Measurements from ENCODE around the gene DIS3L. TPM values are rescaled to one million over a fixed set of nuclear protein-coding genes. Genes with fewer than 3 reads are reported as not detected.
"Not testable (repeated sequence)": the region's sequence is repeated elsewhere in the genome, so short reads cannot be mapped to it uniquely, and the experiment has no call there.

DIS3L gene
- total RNA-seq, 1 donor from 2014 or later: 24.7 TPM

DNA sequence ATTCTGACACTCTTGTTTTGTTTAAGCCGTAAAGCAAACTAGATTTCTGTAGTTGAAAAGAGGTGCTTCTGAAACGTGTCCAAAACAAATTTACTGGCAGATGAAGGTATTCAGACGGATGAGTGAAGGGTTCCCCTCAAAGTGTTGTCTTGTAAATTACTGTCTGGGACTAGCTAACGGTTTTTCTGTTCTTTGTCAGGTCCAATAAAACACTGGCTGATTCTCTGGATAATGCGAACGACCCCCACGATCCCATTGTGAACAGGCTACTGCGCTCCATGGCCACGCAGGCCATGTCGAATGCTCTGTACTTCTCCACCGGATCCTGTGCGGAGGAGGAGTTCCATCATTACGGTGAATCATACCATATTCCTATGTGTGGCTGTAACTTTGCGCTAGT lies 35.4 kb downstream of the DIS3L start:
- no peak for DNase-seq (ENCODE audit: extremely low spot score, unreplicated experiment)
- H3K4me3 Mint-ChIP-seq (ENCODE audit: unreplicated experiment): no peak overlapping the region
- no peaks in the 10 kb centered on the region for H3K9me3 Mint-ChIP-seq (ENCODE audit: unreplicated experiment)
- peaks cover 41% of the 10 kb centered on the region for H3K36me3 Mint-ChIP-seq (ENCODE audit: unreplicated experiment)
- no peaks in the 10 kb centered on the region for H3K27me3 Mint-ChIP-seq (ENCODE audit: unreplicated experiment)
- H3K4me1 Mint-ChIP-seq (ENCODE audit: unreplicated experiment): no peaks in the 10 kb centered on the region
- TF ChIP-seq, protein P1, sequence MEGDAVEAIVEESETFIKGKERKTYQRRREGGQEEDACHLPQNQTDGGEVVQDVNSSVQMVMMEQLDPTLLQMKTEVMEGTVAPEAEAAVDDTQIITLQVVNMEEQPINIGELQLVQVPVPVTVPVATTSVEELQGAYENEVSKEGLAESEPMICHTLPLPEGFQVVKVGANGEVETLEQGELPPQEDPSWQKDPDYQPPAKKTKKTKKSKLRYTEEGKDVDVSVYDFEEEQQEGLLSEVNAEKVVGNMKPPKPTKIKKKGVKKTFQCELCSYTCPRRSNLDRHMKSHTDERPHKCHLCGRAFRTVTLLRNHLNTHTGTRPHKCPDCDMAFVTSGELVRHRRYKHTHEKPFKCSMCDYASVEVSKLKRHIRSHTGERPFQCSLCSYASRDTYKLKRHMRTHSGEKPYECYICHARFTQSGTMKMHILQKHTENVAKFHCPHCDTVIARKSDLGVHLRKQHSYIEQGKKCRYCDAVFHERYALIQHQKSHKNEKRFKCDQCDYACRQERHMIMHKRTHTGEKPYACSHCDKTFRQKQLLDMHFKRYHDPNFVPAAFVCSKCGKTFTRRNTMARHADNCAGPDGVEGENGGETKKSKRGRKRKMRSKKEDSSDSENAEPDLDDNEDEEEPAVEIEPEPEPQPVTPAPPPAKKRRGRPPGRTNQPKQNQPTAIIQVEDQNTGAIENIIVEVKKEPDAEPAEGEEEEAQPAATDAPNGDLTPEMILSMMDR (IDR thresholded peaks at IDR 0.05): no peak
- H3K27ac Mint-ChIP-seq (ENCODE audit: unreplicated experiment): no peak overlapping the region

DNA sequence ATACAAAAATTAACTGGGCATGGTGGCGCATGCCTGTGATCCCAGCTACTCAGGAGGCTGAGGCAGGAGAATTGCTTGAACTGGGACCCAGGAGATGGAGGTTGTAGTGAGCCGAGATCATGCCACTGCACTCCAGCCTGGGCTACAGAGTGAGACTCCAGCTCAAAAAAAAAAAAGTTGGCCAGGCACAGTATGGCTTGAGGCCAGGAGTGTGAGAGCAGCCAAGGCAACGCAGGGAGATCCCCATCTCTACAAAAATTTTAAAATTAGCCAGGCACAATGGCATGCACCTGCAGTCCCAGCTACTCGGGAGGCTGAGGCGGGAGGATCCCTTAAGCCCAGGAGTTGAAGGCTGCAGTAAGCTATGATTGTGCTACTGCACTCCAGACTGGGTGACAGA lies 55.2 kb downstream of the DIS3L start:
- H3K9me3 Mint-ChIP-seq (ENCODE audit: unreplicated experiment); H3K27ac Mint-ChIP-seq (ENCODE audit: unreplicated experiment); H3K4me3 Mint-ChIP-seq (ENCODE audit: unreplicated experiment); H3K4me1 Mint-ChIP-seq (ENCODE audit: unreplicated experiment); H3K27me3 Mint-ChIP-seq (ENCODE audit: unreplicated experiment); DNase-seq (ENCODE audit: extremely low spot score, unreplicated experiment): not testable (repeated sequence)
- H3K36me3 Mint-ChIP-seq (ENCODE audit: unreplicated experiment): peaks cover 12% of the 10 kb centered on the region

DNA sequence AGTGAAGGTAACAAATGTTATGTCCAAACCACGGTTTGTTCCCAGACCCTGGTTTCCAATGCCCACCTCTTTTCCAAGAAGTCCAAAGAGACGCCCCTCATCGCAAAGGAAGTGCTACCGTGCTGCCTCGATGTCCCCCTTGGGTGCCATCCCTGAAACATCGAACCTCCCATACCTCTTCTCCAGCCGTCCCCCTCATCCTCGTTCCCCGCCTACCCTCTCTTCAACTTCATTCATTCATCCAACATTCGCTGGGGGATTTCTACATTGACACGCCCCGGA lies 62.6 kb downstream of the DIS3L start:
- Mint-ChIP-seq H3K27ac (ENCODE audit: unreplicated experiment) (peak overlapping the region; percentile 93), H3K4me1 (ENCODE audit: unreplicated experiment) (peaks cover 12% of the 10 kb centered on the region), H3K9me3 (ENCODE audit: unreplicated experiment) (no peaks in the 10 kb centered on the region), H3K4me3 (ENCODE audit: unreplicated experiment) (peak overlapping the region; percentile 97), H3K27me3 (ENCODE audit: unreplicated experiment) (no peaks in the 10 kb centered on the region), H3K36me3 (ENCODE audit: unreplicated experiment) (no peaks in the 10 kb centered on the region)
- DNase-seq (ENCODE audit: extremely low spot score, unreplicated experiment): no peak
- TF ChIP-seq, protein P1 (IDR thresholded peaks at IDR 0.05): no peak

- Mint-ChIP-seq H3K27ac (ENCODE audit: unreplicated experiment) (peak within 1 kb of the TSS; percentile 93), H3K36me3 (ENCODE audit: unreplicated experiment) (no peaks in the 10 kb centered on the region), H3K4me1 (ENCODE audit: unreplicated experiment) (peaks cover 12% of the 10 kb centered on the region)
Observed at GRCh38 chr15:66356359-66357236, 63.2 kb downstream of the DIS3L start, which contains the start of gene TIPIN. Gene TIPIN, minus strand, starts transcription at chr15:66356685. Its CDS starts 3,738 bp downstream, at chr15:66352947.

DNA sequence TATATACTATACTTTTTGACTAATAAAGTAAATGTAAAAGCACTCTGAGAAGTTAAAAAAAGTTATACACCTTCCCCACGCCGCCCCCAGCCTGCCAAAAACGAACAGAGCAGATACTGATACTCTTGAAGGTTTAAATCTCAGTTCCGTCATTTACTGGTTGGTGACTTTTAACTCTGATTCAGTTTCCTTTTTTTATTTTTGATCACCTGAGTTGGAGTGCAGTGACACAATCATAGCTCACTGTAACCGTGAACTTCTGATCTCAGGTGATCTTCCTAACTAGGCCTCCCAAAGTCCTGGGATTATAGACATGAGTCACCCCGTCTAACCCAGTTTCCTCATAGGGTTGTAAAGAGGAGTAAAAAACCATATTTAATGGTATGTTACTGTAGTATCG lies 66.4 kb downstream of the DIS3L start:
- no peak for DNase-seq (ENCODE audit: extremely low spot score, unreplicated experiment)
- Mint-ChIP-seq H3K4me3 (ENCODE audit: unreplicated experiment) (no peak overlapping the region), H3K27ac (ENCODE audit: unreplicated experiment) (no peak overlapping the region), H3K9me3 (ENCODE audit: unreplicated experiment) (no peaks in the 10 kb centered on the region), H3K36me3 (ENCODE audit: unreplicated experiment) (no peaks in the 10 kb centered on the region), H3K4me1 (ENCODE audit: unreplicated experiment) (peaks cover 12% of the 10 kb centered on the region), H3K27me3 (ENCODE audit: unreplicated experiment) (no peaks in the 10 kb centered on the region)
- TF ChIP-seq, protein P1 (IDR thresholded peaks at IDR 0.05): no peak

More at GRCh38 chr15:66356359-66357236, 63.2 kb downstream of the DIS3L start, which contains the start of gene TIPIN:
- DNase-seq (ENCODE audit: extremely low spot score, unreplicated experiment): peak; percentile 98
- H3K27me3 Mint-ChIP-seq (ENCODE audit: unreplicated experiment): no peaks in the 10 kb centered on the region
- H3K4me3 Mint-ChIP-seq (ENCODE audit: unreplicated experiment): peak within 1 kb of the TSS; percentile 97
- no peaks in the 10 kb centered on the region for H3K9me3 Mint-ChIP-seq (ENCODE audit: unreplicated experiment)
- TF ChIP-seq, protein P1 (IDR thresholded peaks at IDR 0.05): no peak

DNA sequence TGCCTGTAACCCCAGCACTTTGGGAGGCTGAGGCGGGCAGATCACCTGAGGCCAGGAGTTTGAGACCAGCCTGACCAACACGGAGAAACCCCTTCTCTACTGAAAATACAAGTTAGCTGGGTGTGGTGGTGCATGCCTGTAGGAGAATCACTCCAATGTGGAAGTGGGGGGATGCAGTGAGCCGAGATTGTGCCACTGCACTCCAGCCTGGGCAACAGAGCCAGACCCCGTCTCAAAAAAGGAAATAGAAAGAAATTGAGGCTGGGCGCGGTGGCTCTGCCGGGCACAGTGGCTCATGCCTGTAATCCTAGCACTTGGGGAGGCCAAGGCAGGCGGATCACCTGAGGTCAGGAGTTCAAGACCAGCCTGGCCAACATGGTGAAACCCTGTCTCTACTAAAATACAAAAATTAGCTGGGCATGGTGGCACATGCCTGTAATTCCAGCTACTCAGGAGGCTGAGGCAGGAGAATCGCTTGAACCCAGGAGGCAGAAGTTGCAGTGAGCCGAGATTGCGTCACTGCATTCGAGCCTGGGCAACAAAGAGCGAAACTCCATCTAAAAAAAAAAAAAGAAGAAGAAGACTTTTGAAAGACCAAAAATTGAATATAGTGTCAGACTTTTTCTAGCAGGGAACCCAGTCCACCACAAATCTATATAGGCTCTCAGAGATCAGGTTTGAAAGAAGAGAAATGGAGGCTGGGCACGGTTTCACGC lies 68.5 kb downstream of the DIS3L start:
- H3K4me3 Mint-ChIP-seq (ENCODE audit: unreplicated experiment); H3K9me3 Mint-ChIP-seq (ENCODE audit: unreplicated experiment); H3K27ac Mint-ChIP-seq (ENCODE audit: unreplicated experiment); DNase-seq (ENCODE audit: extremely low spot score, unreplicated experiment); H3K27me3 Mint-ChIP-seq (ENCODE audit: unreplicated experiment); H3K4me1 Mint-ChIP-seq (ENCODE audit: unreplicated experiment); H3K36me3 Mint-ChIP-seq (ENCODE audit: unreplicated experiment): not testable (repeated sequence)

Measured in osteocyte (in vitro differentiated cells).